HL-60 (cell line): ENCODE results near the gene IDH3G.

Source experiments
- CTCF ChIP-seq: IDR thresholded peaks from one replicate; pipeline ENCODE4 v1.5.1; 2011; ENCODE audit warnings: low read length, control low read depth, inconsistent platforms; ENCODE audit not compliant: insufficient read depth
- GABPA ChIP-seq: IDR thresholded peaks from 2 replicates; pipeline ENCODE4 v1.6.1; 2012; ENCODE audit warnings: low read depth
- POLR2AphosphoS5 ChIP-seq: IDR thresholded peaks from 2 replicates; pipeline ENCODE4 v1.6.1; 2012; ENCODE audit warnings: low read depth
- REST ChIP-seq: IDR thresholded peaks from 2 replicates; pipeline ENCODE4 v1.6.1; 2012; ENCODE audit warnings: low read depth; ENCODE audit not compliant: insufficient replicate concordance

GRCh38 chrX:153829549-153829798, 35.3 kb upstream of the IDH3G start:
- TF ChIP-seq CTCF: no peak
- TF ChIP-seq POLR2AphosphoS5: no peak
- no peak for TF ChIP-seq REST
- TF ChIP-seq GABPA: no peak
